Measurements from ENCODE around the gene SPATA22. TPM values are rescaled to one million over a fixed set of nuclear protein-coding genes. Genes with fewer than 3 reads are reported as not detected.
A peak's percentile ranks its signal among the peaks of the same experiment; 100 is the strongest.

SPATA22 gene
- total and polyA plus RNA-seq, 2 of the 4 experiments (the other 2 are of a cell fraction), result 0.18 to 0.29 TPM

GRCh38 chr17:3512505-3513171 lies 41.0 kb upstream of the SPATA22 start:
- H4K20me1 ChIP-seq (ENCODE audit: insufficient read depth, low read length), result no peaks in the 10 kb centered on the region
- BruUV-seq (replicated peaks), result no TSS peak
- intact Hi-C loops (cut with micrococcal nuclease), result no loop called here
- dilution Hi-C loops (cut with HindIII; ENCODE audit: low sequenced_read_pairs, unreplicated experiment), result no loop called here
- H2BK15ac ChIP-seq (ENCODE audit: low read depth, low read length), result no peak overlapping the region
- H3K9me3 ChIP-seq (ENCODE audit: control insufficient read depth, insufficient read depth, low read length), result no peaks in the 10 kb centered on the region
- ChIA-PET POLR2A (ENCODE audit: unreplicated experiment) (no interaction called here), CTCF (no interaction called here)
- H2AFZ ChIP-seq (replicated peaks; ENCODE audit: low read length, poor library complexity), result no peak overlapping the region
- no peak overlapping the region for H3K27ac ChIP-seq (ENCODE audit: insufficient read depth, low read length)
- ATAC-seq (ENCODE audit: low read depth), result peak; percentile 70
- H2BK120ac ChIP-seq (ENCODE audit: low read depth, low read length), result no peak overlapping the region
- H2BK20ac ChIP-seq (ENCODE audit: low read depth, low read length), result no peak overlapping the region
- H3K23ac ChIP-seq (ENCODE audit: low read depth, low read length), result no peak overlapping the region
- no peak overlapping the region for H4K5ac ChIP-seq (ENCODE audit: low read depth, low read length)
- no peak overlapping the region for H2AK5ac ChIP-seq (ENCODE audit: low read depth, low read length)
- H4K8ac ChIP-seq (ENCODE audit: low read depth in 2 of 2, low read length in 2 of 2), result no peak overlapping the region
- peak; percentile 20 for DNase-seq
- no peak overlapping the region for H3K14ac ChIP-seq (replicated peaks; ENCODE audit: low read depth, low read length)
- no peak overlapping the region for H3K4ac ChIP-seq (ENCODE audit: low read depth, low read length)
- no peak overlapping the region for H4K91ac ChIP-seq (ENCODE audit: insufficient read depth, low read depth, low read length)
- TF ChIP-seq RFX5 (IDR thresholded peaks at IDR 0.05; ENCODE audit: low read depth, low read length) (no peak), MAFK (IDR thresholded peaks at IDR 0.05; ENCODE audit: low read depth, low read length) (no peak), MAZ (IDR thresholded peaks at IDR 0.05; ENCODE audit: borderline replicate concordance, low read depth, low read length) (no peak), BHLHE40 (IDR thresholded peaks at IDR 0.05; ENCODE audit: low read depth, low read length) (no peak), FOS (IDR thresholded peaks at IDR 0.05; ENCODE audit: low read depth, low read length) (no peak), CTCF (conservative IDR thresholded peaks at IDR 0.05; ENCODE audit: low read depth, low read length) (no peak), RAD21 (IDR thresholded peaks at IDR 0.05; ENCODE audit: low read length) (no peak), NFE2L2 (IDR thresholded peaks at IDR 0.05; ENCODE audit: low read depth, low read length) (no peak), RCOR1 (IDR thresholded peaks at IDR 0.05; ENCODE audit: insufficient replicate concordance, low read length) (no peak), MXI1 (IDR thresholded peaks at IDR 0.05; ENCODE audit: borderline replicate concordance, low read depth, low read length) (no peak), CEBPB (IDR thresholded peaks at IDR 0.05; ENCODE audit: low read depth, low read length) (no peak), POLR2A (IDR thresholded peaks at IDR 0.05; ENCODE audit: low read depth, low read length) (no peak), SMC3 (IDR thresholded peaks at IDR 0.05; ENCODE audit: low read depth, low read length) (no peak), CHD1 (IDR thresholded peaks at IDR 0.05; ENCODE audit: low read depth, low read length) (no peak), ELK1 (IDR thresholded peaks at IDR 0.05; ENCODE audit: borderline replicate concordance, low read depth, low read length) (no peak)
- TF ChIP-seq, protein P1, sequence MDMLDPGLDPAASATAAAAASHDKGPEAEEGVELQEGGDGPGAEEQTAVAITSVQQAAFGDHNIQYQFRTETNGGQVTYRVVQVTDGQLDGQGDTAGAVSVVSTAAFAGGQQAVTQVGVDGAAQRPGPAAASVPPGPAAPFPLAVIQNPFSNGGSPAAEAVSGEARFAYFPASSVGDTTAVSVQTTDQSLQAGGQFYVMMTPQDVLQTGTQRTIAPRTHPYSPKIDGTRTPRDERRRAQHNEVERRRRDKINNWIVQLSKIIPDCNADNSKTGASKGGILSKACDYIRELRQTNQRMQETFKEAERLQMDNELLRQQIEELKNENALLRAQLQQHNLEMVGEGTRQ (IDR thresholded peaks at IDR 0.05; ENCODE audit: low read depth, low read length), result no peak
- H3K27me3 ChIP-seq (ENCODE audit: control insufficient read depth, insufficient read depth, low read length), result no peaks in the 10 kb centered on the region; the same call in 1 of the 2 replicates
- H3K4me2 ChIP-seq (ENCODE audit: low read depth, low read length), result no peak overlapping the region
- no peak overlapping the region for H3K4me3 ChIP-seq (ENCODE audit: insufficient read depth, low read depth, low read length)
- no peak overlapping the region for H3K56ac ChIP-seq (ENCODE audit: extremely low read depth, insufficient read depth, low read length)
- H3K4me1 ChIP-seq (ENCODE audit: control insufficient read depth, insufficient read depth, low read length), result no peaks in the 10 kb centered on the region
- 39% methylated on average over 10 of the region's 20 CpGs; no CpG with 5 or more reads in 1 of the 2 experiments for WGBS, 2 experiments (ENCODE audit: extremely low coverage in 2 of 2, insufficient read length in 1 of 2)
- H3K79me1 ChIP-seq (ENCODE audit: low read depth in 1 of 2, low read length in 2 of 2), result no peaks in the 10 kb centered on the region
- no peak overlapping the region for H3K9ac ChIP-seq (ENCODE audit: low read depth, low read length)
- H3K36me3 ChIP-seq (ENCODE audit: control insufficient read depth, insufficient read depth, low read length), result no peaks in the 10 kb centered on the region
- H3K9me1 ChIP-seq (ENCODE audit: insufficient read depth, low read length), result no peaks in the 10 kb centered on the region
- no peak overlapping the region for H2BK5ac ChIP-seq (ENCODE audit: low read depth, low read length, poor library complexity, severe bottlenecking)
- no peak overlapping the region for H2AK9ac ChIP-seq (replicated peaks; ENCODE audit: low read depth, low read length, poor library complexity)
- in situ Hi-C loops (cut with MboI; ENCODE audit: low sequenced_read_pairs), result no loop called here
- H3K18ac ChIP-seq (ENCODE audit: low read depth, low read length), result no peak overlapping the region

All from IMR-90 (cell line).